ENCODE measurements around the gene FABP1.

DNA sequence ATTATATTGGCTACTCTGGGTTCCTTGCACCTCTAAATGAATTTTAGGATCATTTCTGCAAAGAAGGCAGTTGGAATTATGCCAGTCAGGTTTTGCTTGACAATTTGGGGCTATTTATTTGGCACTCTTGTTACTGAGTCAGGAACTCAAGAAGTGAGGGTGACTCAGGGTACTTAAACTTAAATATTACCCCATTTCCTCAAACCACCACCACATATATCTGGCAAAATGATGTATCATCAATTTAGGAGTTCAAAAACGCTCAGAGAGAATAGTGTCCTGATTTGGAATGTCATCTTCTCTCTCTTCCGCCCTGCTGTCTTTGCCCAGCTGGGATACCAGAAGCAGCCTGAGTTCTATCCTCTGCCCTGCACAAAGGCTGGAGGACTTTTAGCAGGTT lies 39.9 kb upstream of the FABP1 start:
- TF ChIP-seq, protein P1, sequence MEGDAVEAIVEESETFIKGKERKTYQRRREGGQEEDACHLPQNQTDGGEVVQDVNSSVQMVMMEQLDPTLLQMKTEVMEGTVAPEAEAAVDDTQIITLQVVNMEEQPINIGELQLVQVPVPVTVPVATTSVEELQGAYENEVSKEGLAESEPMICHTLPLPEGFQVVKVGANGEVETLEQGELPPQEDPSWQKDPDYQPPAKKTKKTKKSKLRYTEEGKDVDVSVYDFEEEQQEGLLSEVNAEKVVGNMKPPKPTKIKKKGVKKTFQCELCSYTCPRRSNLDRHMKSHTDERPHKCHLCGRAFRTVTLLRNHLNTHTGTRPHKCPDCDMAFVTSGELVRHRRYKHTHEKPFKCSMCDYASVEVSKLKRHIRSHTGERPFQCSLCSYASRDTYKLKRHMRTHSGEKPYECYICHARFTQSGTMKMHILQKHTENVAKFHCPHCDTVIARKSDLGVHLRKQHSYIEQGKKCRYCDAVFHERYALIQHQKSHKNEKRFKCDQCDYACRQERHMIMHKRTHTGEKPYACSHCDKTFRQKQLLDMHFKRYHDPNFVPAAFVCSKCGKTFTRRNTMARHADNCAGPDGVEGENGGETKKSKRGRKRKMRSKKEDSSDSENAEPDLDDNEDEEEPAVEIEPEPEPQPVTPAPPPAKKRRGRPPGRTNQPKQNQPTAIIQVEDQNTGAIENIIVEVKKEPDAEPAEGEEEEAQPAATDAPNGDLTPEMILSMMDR (IDR thresholded peaks at IDR 0.05), result no peak
- TF ChIP-seq POLR2A (IDR thresholded peaks at IDR 0.05; ENCODE audit: low read depth), result no peak
- no peak for TF ChIP-seq POLR2AphosphoS5 (IDR thresholded peaks at IDR 0.05)
- no peak for TF ChIP-seq EP300 (IDR thresholded peaks at IDR 0.05)
